Panc1 (cell line): ENCODE measurements around the gene DRD4. TPM values are rescaled to one million over a fixed set of nuclear protein-coding genes. Genes with fewer than 3 reads are reported as not detected.

Experiments used
- ATAC-seq: fragments of 200-7000 bp; cut with Tn5 transposase; 2 replicates; pipeline ENCODE4 v1.9.1; 2020; ENCODE audit warnings: mild to moderate bottlenecking, moderate library complexity
- BruUV-seq: library from RNA; stranded (reverse); fragments of 400-500 nt; replicated peaks from 2 replicates; lab custom pipeline; 2021; lab: Mats Ljungman, UMichigan
- CTCF ChIA-PET: fragments of 300-600 bp; sonication (Branson Sonifier 250); formaldehyde crosslinking; loops from one replicate; lab custom pipeline; 2022; ENCODE audit warnings: antibody characterized with exemption; lab: Charles Lee
- POLR2A ChIA-PET: fragments of 300-600 bp; sonication (Branson Sonifier 250); formaldehyde crosslinking; loops from one replicate; lab custom pipeline; 2022; ENCODE audit warnings: antibody characterized with exemption; lab: Charles Lee
- DNase-seq: peaks from one replicate; pipeline ENCODE4 v3.0.0-alpha.2; 2010; ENCODE audit warnings: low read depth, low spot score
- H3K27ac ChIP-seq: 2 replicates; pipeline ENCODE4 v1.5.1; 2011; ENCODE audit warnings: mild to moderate bottlenecking, low read length, inconsistent platforms
- H3K27me3 ChIP-seq: fragments of 200-500 bp; sonication (Bioruptor generic); 2 replicates; pipeline ENCODE4 v1.6.0; 2014; ENCODE audit warnings: low read length, inconsistent platforms; ENCODE audit not compliant: control insufficient read depth, insufficient read depth
- H3K36me3 ChIP-seq: fragments of 200-500 bp; sonication (Bioruptor generic); 2 replicates; pipeline ENCODE4 v1.5.1; 2014; ENCODE audit warnings: inconsistent platforms, mild to moderate bottlenecking, low read length, moderate library complexity; ENCODE audit not compliant: control insufficient read depth, insufficient read depth
- H3K4me1 ChIP-seq: 2 replicates; pipeline ENCODE4 v1.5.1; 2011; ENCODE audit warnings: inconsistent platforms, mild to moderate bottlenecking, low read length, moderate library complexity; ENCODE audit not compliant: control insufficient read depth, insufficient read depth
- H3K4me3 ChIP-seq, 2 experiments: 2 replicates each; pipeline ENCODE4 v1.5.1; 2011 to 2012; ENCODE audit warnings: low read depth in 2 of 2, low read length in 2 of 2, mild to moderate bottlenecking in 2 of 2, inconsistent platforms in 1 of 2, moderate library complexity in 1 of 2
- H3K9me3 ChIP-seq: fragments of 200-500 bp; sonication (Bioruptor generic); 2 replicates; pipeline ENCODE4 v1.5.1; 2014; ENCODE audit warnings: low read depth, mild to moderate bottlenecking, inconsistent platforms, low read length, moderate library complexity; ENCODE audit not compliant: control insufficient read depth, insufficient read depth
- POLR2AphosphoS5 ChIP-seq: IDR thresholded peaks from 2 replicates; pipeline ENCODE4 v1.6.1; 2012; ENCODE audit warnings: mild to moderate bottlenecking, low read depth, low read length, moderate library complexity
- SIN3A ChIP-seq: IDR thresholded peaks from 2 replicates; pipeline ENCODE4 v1.6.1; 2012; ENCODE audit warnings: low read depth, mild to moderate bottlenecking, low read length, moderate library complexity, borderline replicate concordance; ENCODE audit not compliant: insufficient read depth
- TCF7L2 ChIP-seq: IDR thresholded peaks from 2 replicates; pipeline ENCODE4 v1.6.1; 2011; ENCODE audit warnings: mild to moderate bottlenecking, low read depth, low read length, inconsistent platforms
- in situ Hi-C: cut with HindIII; loops from 2 replicates; pipeline ENCODE4 v1.10.0; 2016; ENCODE audit warnings: low sequenced_read_pairs, low pct_unique_long_range_greater_than_20kb
- intact Hi-C: fragments of 100-400 bp; cut with micrococcal nuclease; formaldehyde crosslinking; loops from one replicate; pipeline ENCODE4 v1.10.0; 2022; ENCODE audit not compliant: unreplicated experiment
- total RNA-seq: library from RNA; stranded (reverse); gene quantifications from one replicate; pipeline ENCODE4 v1.2.1, GENCODE V29; 2021; ENCODE audit not compliant: unreplicated experiment
- TF ChIP-seq, protein P1 (sequence below): fragments of 450-650 bp; IDR thresholded peaks from 2 replicates; pipeline ENCODE4 v1.5.1; 2017; ENCODE audit warnings: mild to moderate bottlenecking
- TF ChIP-seq, protein P2 (sequence below), 2 experiments: IDR thresholded peaks; 2 replicates each; pipeline ENCODE4 v1.6.1; 2011 to 2012; ENCODE audit warnings: low read depth in 2 of 2, control low read depth in 1 of 2, low read length in 1 of 2, mild to moderate bottlenecking in 1 of 2, moderate library complexity in 1 of 2; ENCODE audit not compliant: insufficient read depth in 1 of 2

Gene DRD4
- total RNA-seq, 1 experiment from 2014 or later: 0.95 TPM

DNA sequence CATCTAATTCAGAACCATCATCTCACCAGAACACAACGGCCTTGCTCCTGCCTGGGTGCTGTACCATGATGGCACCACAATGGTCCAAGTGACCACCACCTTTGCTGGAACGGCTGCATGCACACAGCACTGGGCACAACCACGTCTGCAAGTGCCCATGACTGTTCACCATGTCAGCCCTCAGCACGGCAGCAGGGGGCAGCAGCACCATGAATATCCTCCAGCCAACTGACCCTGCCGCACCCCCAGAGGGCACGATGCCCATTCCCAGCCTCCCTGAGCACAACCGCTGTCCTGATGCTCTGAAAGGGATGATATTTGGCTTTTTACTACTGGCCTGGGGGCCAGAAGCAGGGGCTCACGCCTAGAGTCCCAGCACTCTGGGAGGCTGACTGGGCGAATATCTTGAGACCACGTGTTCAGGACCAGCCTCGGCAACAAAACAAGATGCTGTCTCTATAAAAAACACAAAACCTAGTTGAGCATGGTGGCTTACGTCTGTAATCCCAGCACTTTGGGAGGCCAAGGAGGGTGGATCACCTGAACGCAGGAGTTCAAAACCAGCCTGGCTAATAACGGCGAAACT is 25.7 kb downstream of the DRD4 start:
- BruUV-seq: no TSS peak
- Histone ChIP-seq H3K27ac (no peak overlapping the region), H3K4me3 (no peak overlapping the region), H3K9me3 (no peaks in the 10 kb centered on the region), H3K36me3 (no peaks in the 10 kb centered on the region; the same call in 1 of the 2 replicates), H3K27me3 (no peaks in the 10 kb centered on the region), H3K4me1 (no peaks in the 10 kb centered on the region)
- TF ChIP-seq, protein P1, sequence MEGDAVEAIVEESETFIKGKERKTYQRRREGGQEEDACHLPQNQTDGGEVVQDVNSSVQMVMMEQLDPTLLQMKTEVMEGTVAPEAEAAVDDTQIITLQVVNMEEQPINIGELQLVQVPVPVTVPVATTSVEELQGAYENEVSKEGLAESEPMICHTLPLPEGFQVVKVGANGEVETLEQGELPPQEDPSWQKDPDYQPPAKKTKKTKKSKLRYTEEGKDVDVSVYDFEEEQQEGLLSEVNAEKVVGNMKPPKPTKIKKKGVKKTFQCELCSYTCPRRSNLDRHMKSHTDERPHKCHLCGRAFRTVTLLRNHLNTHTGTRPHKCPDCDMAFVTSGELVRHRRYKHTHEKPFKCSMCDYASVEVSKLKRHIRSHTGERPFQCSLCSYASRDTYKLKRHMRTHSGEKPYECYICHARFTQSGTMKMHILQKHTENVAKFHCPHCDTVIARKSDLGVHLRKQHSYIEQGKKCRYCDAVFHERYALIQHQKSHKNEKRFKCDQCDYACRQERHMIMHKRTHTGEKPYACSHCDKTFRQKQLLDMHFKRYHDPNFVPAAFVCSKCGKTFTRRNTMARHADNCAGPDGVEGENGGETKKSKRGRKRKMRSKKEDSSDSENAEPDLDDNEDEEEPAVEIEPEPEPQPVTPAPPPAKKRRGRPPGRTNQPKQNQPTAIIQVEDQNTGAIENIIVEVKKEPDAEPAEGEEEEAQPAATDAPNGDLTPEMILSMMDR: no peak; the same call in 1 of the 2 replicates
- TF ChIP-seq SIN3A: no peak
- no peak for TF ChIP-seq POLR2AphosphoS5
- no peak for TF ChIP-seq TCF7L2
- TF ChIP-seq, protein P2, sequence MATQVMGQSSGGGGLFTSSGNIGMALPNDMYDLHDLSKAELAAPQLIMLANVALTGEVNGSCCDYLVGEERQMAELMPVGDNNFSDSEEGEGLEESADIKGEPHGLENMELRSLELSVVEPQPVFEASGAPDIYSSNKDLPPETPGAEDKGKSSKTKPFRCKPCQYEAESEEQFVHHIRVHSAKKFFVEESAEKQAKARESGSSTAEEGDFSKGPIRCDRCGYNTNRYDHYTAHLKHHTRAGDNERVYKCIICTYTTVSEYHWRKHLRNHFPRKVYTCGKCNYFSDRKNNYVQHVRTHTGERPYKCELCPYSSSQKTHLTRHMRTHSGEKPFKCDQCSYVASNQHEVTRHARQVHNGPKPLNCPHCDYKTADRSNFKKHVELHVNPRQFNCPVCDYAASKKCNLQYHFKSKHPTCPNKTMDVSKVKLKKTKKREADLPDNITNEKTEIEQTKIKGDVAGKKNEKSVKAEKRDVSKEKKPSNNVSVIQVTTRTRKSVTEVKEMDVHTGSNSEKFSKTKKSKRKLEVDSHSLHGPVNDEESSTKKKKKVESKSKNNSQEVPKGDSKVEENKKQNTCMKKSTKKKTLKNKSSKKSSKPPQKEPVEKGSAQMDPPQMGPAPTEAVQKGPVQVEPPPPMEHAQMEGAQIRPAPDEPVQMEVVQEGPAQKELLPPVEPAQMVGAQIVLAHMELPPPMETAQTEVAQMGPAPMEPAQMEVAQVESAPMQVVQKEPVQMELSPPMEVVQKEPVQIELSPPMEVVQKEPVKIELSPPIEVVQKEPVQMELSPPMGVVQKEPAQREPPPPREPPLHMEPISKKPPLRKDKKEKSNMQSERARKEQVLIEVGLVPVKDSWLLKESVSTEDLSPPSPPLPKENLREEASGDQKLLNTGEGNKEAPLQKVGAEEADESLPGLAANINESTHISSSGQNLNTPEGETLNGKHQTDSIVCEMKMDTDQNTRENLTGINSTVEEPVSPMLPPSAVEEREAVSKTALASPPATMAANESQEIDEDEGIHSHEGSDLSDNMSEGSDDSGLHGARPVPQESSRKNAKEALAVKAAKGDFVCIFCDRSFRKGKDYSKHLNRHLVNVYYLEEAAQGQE (IDR thresholded peaks at IDR 0.05; ENCODE audit: insufficient read depth in 1 of 2, low read depth in 2 of 2, low read length in 1 of 2): no peak
- CTCF ChIA-PET: no interaction called here
- DNase-seq (peak; percentile 33), ATAC-seq (peak; percentile 93)
- POLR2A ChIA-PET: no interaction called here
- in situ Hi-C loops (no loop called here), intact Hi-C loops (loop anchor here (5.0 kb wide), 1 partner anchor 60 kb away; no protein-coding TSS in a partner anchor)

GRCh38 chr11:665062-665703 is 28.1 kb downstream of the DRD4 start:
- POLR2A ChIA-PET: no interaction called here
- intact Hi-C loops: no loop called here

More at GRCh38 chr11:665062-665703, 28.1 kb downstream of the DRD4 start:
- Histone ChIP-seq H3K9me3 (no peaks in the 10 kb centered on the region), H3K4me1 (no peaks in the 10 kb centered on the region), H3K4me3 (no peak overlapping the region), H3K27me3 (no peaks in the 10 kb centered on the region), H3K27ac (no peak overlapping the region), H3K36me3 (no peaks in the 10 kb centered on the region; the same call in 1 of the 2 replicates)
- ATAC-seq (no peak), DNase-seq (no peak)
- BruUV-seq: no TSS peak
- CTCF ChIA-PET: interaction anchor here (0.7 kb wide), 2 partner anchors 16 to 19 kb away, joined by 3 to 4 read pairs; no protein-coding TSS in a partner anchor
- in situ Hi-C loops: no loop called here
- TF ChIP-seq, protein P1: no peak
- TF ChIP-seq SIN3A (no peak), POLR2AphosphoS5 (no peak), TCF7L2 (no peak)
- TF ChIP-seq, protein P2 (IDR thresholded peaks at IDR 0.05; ENCODE audit: insufficient read depth in 1 of 2, low read depth in 2 of 2, low read length in 1 of 2): no peak
